ENCODE results near the gene CEP350. TPM values are rescaled to one million over a fixed set of nuclear protein-coding genes. Genes with fewer than 3 reads are reported as not detected.

Gene CEP350
- polyA plus RNA-seq, 1 of the 3 experiments (the other 2 are of a cell fraction): 2.9 TPM

GRCh38 chr1:180070286-180070685 lies 115.7 kb downstream of the CEP350 start:
- no peak overlapping the region for H3K4me3 ChIP-seq (ENCODE audit: low read depth in 2 of 2, low read length in 1 of 2)
- no peak overlapping the region for H2AFZ ChIP-seq (ENCODE audit: low read depth)
- no peaks in the 10 kb centered on the region for H4K20me1 ChIP-seq (ENCODE audit: insufficient read depth)
- peaks cover 13% of the 10 kb centered on the region for H3F3A ChIP-seq (replicated peaks; ENCODE audit: insufficient read depth)
- DNase-seq: no peak
- POLR2A ChIA-PET: interaction anchor here (0.7 kb wide), 1 partner anchor 12 kb away, joined by 6 read pairs; no protein-coding TSS in a partner anchor
- no peak overlapping the region for H3K9ac ChIP-seq
- WGBS (ENCODE audit: low lambda C conversion rate): 97% methylated on average over 6 of the region's 6 CpGs
- no peaks in the 10 kb centered on the region for H3K4me1 ChIP-seq (ENCODE audit: control insufficient read depth in 1 of 2, insufficient read depth in 2 of 2, low read depth in 1 of 2, low read length in 1 of 2)
- H3K27ac ChIP-seq (ENCODE audit: low read depth in 2 of 2, low read length in 1 of 2): no peak overlapping the region
- peaks cover 77% of the 10 kb centered on the region in 2 experiments for H3K36me3 ChIP-seq (replicated peaks in 1 of 2; ENCODE audit: control insufficient read depth in 1 of 2, insufficient read depth in 2 of 2, low read length in 1 of 2)
- no peak overlapping the region for H3K4me2 ChIP-seq
- H3K9me2 ChIP-seq: no peaks in the 10 kb centered on the region
- no peaks in the 10 kb centered on the region for H3K79me2 ChIP-seq (ENCODE audit: insufficient read depth)
- H3K9me3 ChIP-seq: no peaks in the 10 kb centered on the region
- CTCF ChIA-PET: no interaction called here
- TF ChIP-seq SIN3A (IDR thresholded peaks at IDR 0.05; ENCODE audit: borderline replicate concordance, low read depth, low read length): no peak
- no peak for TF ChIP-seq RAD21 (IDR thresholded peaks at IDR 0.05; ENCODE audit: low read length)
- no peak for TF ChIP-seq NRF1 (IDR thresholded peaks at IDR 0.05; ENCODE audit: low read depth, low read length)
- no peak for TF ChIP-seq YY1 (IDR thresholded peaks at IDR 0.05; ENCODE audit: low read depth)
- no peak for TF ChIP-seq FOSL2 (IDR thresholded peaks at IDR 0.05; ENCODE audit: borderline replicate concordance, low read depth)
- TF ChIP-seq TEAD4 (IDR thresholded peaks at IDR 0.05; ENCODE audit: borderline replicate concordance, insufficient read depth): no peak
- H3K27me3 ChIP-seq (ENCODE audit: insufficient read depth): no peaks in the 10 kb centered on the region

- 85% methylated on average over 5 of the region's 5 CpGs for WGBS (ENCODE audit: low lambda C conversion rate)
- POLR2A ChIA-PET: no interaction called here
Observed at GRCh38 chr1:180071759-180072158, 117.1 kb downstream of the CEP350 start.

More at GRCh38 chr1:180071759-180072158, 117.1 kb downstream of the CEP350 start:
- Histone ChIP-seq H3K9me2 (no peaks in the 10 kb centered on the region), H3K79me2 (ENCODE audit: insufficient read depth) (no peaks in the 10 kb centered on the region), H3K4me1 (ENCODE audit: control insufficient read depth in 1 of 2, insufficient read depth in 2 of 2, low read depth in 1 of 2, low read length in 1 of 2) (no peaks in the 10 kb centered on the region), H3K36me3 (replicated peaks in 1 of 2; ENCODE audit: control insufficient read depth in 1 of 2, insufficient read depth in 2 of 2, low read length in 1 of 2) (peaks cover 66 to 76% of the 10 kb centered on the region in 2 experiments), H3K4me3 (ENCODE audit: low read depth in 2 of 2, low read length in 1 of 2) (no peak overlapping the region), H3K27ac (ENCODE audit: low read depth in 2 of 2, low read length in 1 of 2) (no peak overlapping the region), H3K9ac (no peak overlapping the region), H3K4me2 (no peak overlapping the region), H3K9me3 (no peaks in the 10 kb centered on the region), H3F3A (replicated peaks; ENCODE audit: insufficient read depth) (peaks cover 18% of the 10 kb centered on the region), H2AFZ (ENCODE audit: low read depth) (no peak overlapping the region), H4K20me1 (ENCODE audit: insufficient read depth) (no peaks in the 10 kb centered on the region), H3K27me3 (ENCODE audit: insufficient read depth) (no peaks in the 10 kb centered on the region)
- no peak for TF ChIP-seq RCOR1 (IDR thresholded peaks at IDR 0.05; ENCODE audit: low read length)
- TF ChIP-seq CHD2 (IDR thresholded peaks at IDR 0.05; ENCODE audit: low read length, partially characterized antibody): no peak
- TF ChIP-seq RAD21 (IDR thresholded peaks at IDR 0.05; ENCODE audit: low read length): no peak
- TF ChIP-seq PBX3 (IDR thresholded peaks at IDR 0.05): no peak
- no peak for TF ChIP-seq ELF1 (IDR thresholded peaks at IDR 0.05)
- no peak for TF ChIP-seq FOXM1 (IDR thresholded peaks at IDR 0.05; ENCODE audit: low read depth)
- TF ChIP-seq SMC3 (IDR thresholded peaks at IDR 0.05; ENCODE audit: low read depth, low read length): no peak
- no peak for TF ChIP-seq RXRA (IDR thresholded peaks at IDR 0.05; ENCODE audit: borderline replicate concordance, low read depth)
- TF ChIP-seq FOSL2 (IDR thresholded peaks at IDR 0.05; ENCODE audit: borderline replicate concordance, low read depth): no peak
- no peak for TF ChIP-seq SIN3A (IDR thresholded peaks at IDR 0.05; ENCODE audit: borderline replicate concordance, low read depth, low read length)
- no peak for TF ChIP-seq REST (IDR thresholded peaks at IDR 0.05; ENCODE audit: low read depth, low read length)
- no peak for TF ChIP-seq CTCF (IDR thresholded peaks at IDR 0.05)
- no peak for TF ChIP-seq MEF2A (IDR thresholded peaks at IDR 0.05; ENCODE audit: borderline replicate concordance, low read depth)
- no peak for TF ChIP-seq MXI1 (IDR thresholded peaks at IDR 0.05; ENCODE audit: low read depth, low read length)
- TF ChIP-seq TAF1 (IDR thresholded peaks at IDR 0.05; ENCODE audit: borderline replicate concordance, low read depth, low read length): no peak
- no peak for TF ChIP-seq GABPA (IDR thresholded peaks at IDR 0.05; ENCODE audit: low read depth)
- TF ChIP-seq EZH2phosphoT487 (IDR thresholded peaks at IDR 0.05; ENCODE audit: borderline replicate concordance, low read depth): no peak
- no peak for TF ChIP-seq IRF3 (IDR thresholded peaks at IDR 0.05; ENCODE audit: low read depth, low read length)
- CTCF ChIA-PET: interaction anchor here (0.6 kb wide), 1 partner anchor 155 kb away, joined by 3 read pairs; no protein-coding TSS in a partner anchor
- DNase-seq: no peak

Data from SK-N-SH (cell line).